ENCODE data around the gene ARHGEF10L.

The ARHGEF10L gene

DNA sequence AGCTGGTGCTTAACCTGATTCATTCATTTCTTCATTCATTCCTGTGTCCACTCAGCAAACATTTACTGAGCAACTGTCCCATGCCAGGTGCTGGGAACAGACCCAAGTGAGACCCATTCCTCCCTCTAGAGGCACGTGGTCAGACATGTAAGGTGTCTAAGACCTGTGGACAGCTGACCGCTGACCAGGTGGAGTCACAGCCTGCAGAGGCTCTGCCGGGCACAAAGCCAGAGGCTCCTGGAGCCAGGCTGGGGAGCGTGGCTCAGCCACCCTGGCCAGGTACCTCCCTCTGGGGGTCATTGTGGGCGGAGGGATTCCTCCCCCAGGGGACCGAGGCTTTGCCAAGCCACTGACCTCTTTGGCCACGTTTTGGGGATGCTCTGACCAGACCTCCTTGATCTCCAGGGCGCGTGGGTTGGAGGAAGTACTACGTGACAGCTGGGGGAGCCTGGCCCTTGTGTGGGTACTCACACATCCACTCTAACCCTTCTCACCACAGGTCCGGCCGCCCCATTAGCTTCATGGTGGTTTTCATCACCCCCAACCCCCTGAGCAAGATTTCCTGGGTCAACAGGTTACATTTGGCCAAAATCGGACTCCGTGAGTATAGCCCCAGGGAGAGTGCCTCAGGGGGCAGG, 100.3 kb downstream of the ARHGEF10L start:
- no peak for DNase-seq

DNA sequence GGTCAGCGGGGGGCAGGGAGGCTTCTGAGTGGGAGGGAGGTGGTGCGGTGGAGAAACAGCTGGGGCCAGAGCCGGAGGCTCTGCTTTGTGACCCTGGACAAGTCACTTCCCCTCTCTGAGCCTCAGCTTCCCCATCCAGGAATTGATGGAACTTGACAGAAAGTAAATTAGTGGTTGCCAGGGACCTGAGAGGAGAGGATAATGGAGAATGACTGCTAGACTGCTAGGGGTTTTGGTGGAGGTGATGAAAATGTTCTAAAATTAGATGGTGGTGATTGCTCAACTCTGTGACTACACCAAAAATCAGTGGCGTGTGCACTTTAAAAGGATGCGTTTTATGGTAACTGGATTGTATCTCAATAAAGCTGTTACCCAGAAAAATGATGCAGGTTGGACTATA, 100.9 kb downstream of the ARHGEF10L start:
- no peak for DNase-seq

DNA sequence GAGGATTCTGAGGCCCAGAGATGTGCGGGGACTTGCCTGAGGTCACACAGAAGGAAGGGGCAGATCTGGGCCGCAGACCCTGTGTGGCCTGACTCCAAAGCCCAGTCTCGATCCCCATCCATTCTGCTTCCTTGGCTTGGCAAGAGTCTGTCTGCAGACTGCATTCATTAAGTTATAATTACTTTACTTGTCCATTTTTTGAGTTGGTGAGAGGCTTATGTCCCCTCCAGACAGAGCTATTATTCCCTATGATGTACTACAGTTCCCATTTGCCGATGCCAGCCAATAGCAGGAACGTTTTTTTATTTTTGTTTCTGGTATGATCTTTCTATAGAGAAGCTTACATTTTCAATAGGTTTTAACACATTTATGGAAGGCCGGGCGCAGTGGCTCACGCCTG, 101.5 kb downstream of the ARHGEF10L start:
- no peak for DNase-seq

DNA sequence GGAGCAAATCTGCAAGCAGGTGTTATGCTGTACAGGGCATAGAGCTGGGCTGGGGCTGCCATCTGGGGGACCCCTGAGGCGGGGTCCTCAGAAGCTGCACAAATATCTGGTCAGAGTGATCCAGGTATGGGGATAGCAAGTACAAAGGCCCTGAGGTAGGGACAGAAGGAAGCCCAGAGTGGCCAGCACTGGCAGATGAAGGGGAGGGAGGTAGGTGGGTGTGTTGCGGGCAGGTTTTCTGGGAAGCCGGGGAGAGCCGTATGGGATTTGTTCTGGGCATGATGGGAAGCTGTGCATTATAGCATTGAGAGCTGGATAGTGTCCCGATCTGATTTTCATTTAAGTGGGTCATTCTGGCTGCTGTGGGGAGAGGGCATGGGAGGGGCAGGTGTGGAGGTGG, 102.7 kb downstream of the ARHGEF10L start:
- DNase-seq = no peak

DNA sequence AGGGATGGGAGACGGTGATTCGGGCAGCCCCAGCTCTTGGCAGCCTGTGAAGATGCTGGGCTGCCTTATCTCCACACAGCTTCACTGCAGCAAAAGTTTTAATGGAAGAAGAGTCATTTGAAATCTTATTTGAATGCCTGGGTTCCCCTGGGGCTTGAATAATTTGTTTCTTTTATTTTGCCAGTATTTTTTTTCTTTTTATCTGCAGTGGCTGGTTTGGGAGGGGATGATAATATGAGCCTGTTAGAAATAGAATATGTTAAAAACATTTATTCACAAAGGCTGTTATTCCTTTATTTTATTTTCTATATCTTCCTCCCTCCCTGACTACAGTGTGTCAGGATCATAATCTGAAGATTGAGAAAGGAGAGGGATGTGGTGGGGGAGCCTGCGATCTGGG, 103.4 kb downstream of the ARHGEF10L start:
- DNase-seq = no peak

DNA sequence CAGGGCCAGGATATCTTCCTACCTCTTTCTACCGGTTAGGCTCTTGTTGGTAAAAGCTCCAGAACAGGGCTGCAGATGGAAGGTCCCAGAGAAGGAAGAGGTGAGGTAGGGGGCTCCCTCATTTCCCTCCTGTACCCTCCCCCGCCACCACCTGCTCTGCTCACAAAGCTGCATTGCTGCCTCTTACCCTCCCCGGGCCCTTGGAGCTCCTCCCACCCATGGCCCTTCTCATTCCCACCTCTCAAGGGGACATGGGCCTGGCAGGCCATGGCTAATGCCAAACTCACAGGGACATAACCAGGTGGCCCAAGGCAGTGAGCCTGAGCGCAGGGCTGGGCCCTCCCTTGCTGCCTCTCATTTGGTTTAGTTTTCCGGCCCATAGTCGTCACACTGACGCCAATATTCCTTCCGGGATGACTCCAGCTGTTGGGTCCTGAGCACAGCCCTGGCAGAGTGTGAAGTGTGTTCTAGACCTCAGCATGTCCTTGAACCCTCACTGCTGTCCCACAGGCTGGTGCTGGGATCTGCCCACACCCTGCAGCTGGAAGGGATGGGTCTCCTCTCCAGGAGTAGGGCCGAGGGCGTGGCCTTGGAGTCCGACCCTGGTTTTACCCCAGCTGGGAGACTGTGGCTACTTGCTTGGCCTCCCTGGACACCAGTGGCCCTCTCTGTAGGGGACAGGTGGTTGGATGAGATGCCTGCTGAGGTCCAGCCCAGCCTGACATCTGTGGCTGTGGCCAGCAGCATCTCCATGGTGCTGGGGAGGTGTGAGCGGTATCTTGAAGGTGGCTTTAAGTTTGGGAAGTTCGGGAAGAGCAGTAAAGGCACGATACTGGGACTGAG, 104.6 kb downstream of the ARHGEF10L start:
- no peak for DNase-seq

DNA sequence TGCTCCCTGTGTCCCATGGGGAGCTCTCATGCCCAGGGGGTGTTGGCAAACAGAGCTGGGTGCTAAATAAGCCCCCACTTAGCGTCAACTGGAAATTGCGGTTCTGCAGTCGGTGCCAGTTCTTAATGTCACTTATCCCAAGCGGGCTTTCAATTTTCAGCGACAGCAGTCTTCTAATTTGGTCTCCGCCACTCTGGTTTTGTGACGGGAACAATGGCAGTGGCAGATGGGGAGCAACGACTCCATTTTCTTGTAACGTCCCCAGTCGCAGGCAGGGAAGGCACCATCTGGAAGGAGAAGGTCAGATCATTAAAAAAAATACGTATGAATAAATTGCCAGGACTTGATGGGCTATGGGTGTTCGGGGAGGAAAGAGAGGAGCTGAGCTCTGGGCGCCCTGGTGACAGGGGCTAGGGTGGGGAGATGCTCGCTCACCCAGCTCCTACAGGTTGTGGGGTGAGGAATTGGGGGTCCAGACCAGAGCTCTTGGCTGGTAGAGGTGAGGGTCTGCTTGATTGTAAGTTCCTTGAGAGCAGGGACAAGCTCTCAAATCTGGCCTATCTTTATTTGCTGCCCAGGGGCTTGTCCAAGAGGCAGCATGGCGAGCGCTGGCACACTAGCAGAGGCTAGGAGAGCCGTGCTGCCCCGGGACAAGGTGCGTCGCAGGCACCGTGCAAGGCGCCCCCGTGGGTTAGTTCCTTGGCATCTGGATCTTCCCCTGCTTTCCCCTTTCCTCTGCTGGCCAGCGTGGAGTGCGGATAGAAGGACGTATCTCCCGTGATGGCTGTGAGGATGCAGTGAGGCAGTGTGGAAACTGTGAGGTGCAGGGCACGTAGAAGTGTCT, 105.8 kb downstream of the ARHGEF10L start:
- DNase-seq = no peak

DNA sequence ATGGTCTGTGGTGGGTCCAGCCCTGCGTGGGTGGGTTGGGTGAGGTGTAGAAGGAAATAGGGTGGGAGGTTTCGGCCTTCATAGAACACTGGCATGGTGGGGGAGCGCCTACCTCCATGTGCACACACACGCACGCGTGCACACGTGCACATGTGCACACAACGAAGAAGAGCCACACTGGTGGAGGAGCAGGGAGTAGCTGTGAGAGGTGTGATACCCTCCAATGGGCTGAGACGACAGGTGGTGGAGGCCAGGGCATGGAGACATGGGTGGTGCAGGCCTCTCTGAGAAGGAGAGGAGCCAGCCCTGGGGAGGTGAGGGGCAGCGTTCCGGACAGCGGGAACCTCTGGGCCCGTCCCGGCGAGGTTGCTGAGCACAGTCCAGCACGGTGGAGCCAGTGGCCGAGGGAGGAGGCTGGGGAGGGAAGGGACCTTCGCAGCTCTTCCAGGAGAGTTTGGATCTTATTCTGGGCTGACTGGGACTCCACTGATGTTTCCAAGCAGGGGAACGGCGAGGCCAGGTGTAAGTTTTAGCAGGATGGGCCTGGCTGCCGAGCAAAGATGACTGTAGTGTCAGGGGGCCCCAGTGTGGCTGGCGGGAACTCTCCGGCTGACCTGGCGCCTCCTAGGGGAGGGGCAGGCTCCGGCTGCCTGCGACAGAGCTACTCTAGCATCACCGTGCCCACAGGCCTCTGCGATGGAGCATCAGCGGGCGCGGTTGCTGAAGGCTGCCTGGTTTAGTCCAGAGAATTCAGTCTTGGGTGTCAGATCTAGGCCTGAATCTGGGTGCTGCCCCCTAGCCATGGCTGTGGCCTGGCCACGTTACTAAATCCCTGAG, 107.2 kb downstream of the ARHGEF10L start:
- no peak for DNase-seq

DNA sequence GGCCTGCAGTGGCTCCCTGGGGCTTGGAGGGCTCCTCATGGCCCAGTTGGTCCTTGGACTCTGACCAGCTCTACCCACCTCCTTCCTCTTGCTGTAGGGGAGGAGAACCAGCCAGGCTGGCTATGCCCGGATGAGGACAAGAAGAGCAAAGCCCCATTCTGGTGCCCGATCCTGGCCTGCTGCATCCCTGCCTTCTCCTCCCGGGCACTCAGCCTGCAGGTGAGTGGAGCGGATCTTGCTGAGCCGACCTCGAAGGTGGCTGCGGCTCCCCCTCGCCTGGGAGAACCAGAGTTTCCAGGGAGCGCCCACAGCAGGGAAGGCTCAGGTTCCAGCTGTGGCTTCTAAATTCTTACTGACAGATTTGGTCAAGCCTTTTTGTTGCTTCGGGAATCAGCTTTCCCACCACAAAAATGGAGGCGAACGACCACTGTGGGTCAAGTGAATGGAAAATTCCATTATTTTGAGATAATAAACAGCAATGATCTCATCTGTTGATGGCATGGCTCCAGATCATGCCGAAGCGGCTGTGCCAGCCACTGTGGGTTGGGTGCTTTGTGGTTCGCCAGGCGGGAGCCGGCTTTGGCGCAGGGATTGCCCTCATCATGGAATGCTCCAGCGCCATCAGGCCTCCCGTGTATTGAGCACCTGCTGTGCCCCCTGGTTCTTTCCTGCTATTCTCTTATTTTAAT, 109.1 kb downstream of the ARHGEF10L start:
- no peak for DNase-seq

DNA sequence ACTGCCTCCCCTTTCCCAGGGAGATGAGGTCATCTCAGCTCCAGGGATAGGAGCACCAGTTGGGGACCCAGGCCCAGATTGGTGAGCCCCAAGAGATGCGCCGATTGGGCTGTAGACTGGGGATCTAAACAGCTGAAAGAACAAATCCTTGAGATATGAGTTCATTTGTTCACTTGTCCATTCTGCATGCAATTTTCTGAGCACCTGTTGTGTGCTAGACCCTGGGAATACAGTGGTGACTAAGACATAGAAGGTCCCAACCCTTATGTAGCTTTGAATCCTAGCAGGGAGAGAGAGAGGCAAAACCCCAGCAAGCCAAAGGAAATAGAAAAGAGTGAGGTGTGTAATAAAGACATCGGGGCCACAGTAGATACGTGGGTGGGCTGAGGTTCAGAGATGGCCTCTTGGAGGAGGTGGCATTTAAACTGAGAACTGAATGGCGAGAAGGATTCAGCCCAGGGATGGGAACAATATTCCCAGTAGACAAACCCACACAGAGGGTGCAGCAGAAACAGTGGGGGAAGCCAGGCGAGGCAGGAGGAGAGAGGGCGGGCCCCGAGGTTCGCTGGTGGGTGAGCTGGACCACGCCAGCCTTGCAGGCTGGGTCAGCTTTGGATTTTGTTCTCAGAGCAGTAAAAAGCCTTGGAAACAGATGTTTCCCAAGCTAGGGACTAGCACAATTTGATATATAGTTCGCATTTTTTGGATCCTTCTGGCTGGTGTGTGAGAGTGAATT, 110.0 kb downstream of the ARHGEF10L start:
- DNase-seq = no peak

DNA sequence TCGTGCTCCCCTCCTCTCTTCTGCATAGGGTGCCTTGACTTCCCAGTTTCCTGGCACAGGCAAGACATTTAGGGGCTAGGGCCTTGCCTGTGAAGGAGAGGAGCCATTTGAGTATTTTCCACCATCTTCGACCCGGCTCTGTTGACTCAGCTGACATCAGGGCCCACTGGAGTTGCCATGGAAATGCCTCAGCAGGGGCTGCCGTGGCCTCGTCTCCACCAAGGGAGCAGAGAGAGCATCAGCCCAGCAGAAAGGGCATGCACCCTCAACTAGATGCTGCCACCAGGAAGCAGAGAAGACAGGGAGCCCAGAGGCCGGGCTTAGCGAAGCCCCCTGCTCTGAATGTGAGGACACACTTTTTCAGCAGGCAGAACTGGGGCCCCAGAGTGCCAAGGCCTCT, 113.8 kb downstream of the ARHGEF10L start:
- no peak for DNase-seq

DNA sequence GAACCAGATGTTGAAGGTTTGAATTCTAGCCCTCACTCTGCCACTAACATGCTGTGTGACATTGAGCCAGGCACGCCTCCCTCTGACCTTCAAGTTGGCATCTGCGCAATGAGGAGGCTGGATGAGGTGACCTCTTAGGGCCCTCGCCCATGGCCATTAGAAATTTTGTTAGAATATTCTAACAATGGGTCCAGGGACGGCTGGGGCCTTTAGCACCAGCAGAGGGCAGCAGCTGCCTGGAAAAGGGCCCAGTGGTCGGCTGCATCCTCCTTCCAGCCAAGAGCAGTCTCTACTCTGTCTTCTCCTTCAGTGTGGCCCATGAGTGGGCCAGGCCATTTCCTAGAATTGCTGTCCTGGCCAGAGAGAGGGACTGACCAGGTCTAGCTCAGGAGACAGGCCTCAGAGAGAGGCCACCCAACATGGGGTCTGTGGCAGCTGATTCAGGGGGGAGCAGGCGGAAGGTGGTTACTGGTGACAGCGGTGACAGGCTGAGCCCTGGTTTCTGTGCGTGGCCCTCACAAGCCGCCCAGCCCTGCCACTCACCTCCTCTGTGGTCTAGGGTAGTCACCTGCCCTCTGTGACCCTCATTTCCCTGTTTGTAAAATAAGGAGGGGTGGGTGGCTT, 114.3 kb downstream of the ARHGEF10L start:
- no peak for DNase-seq

DNA sequence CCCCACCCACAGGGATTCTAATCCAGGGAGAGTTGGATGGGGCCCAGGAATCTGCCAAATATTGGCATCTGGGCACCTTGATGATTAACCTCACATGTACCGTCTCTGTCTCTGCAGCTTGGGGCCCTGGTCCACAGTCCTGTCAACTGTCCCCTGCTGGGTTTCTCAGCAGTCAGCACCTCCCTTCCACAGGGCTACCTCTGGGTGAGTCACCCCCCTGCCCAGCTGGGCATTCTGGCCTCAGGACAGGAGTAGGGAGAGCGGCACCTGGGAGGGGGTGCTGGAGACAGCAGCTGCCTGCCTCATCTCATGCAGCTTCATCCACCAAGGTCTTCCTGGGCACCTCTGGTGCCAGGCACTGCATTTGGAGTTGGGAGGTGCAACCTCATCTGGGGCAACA, 115.0 kb downstream of the ARHGEF10L start:
- DNase-seq = no peak

DNA sequence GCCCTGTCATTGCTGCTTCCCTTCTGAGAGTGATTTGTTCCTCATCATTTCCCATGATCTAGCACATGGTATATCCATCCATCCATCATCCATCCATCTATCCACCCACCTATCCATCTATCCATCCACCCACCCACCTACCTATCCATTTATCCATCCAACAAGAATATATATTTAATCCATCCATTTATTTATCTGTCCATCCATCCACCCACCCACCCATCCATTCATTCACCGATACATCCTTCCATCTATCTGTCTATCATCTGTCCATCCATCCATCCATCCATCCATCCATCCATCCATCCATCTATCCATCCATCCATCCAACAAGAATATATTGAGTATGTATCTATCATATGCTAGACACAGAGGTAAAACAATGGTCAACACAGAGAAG, 115.7 kb downstream of the ARHGEF10L start:
- DNase-seq = no peak

DNA sequence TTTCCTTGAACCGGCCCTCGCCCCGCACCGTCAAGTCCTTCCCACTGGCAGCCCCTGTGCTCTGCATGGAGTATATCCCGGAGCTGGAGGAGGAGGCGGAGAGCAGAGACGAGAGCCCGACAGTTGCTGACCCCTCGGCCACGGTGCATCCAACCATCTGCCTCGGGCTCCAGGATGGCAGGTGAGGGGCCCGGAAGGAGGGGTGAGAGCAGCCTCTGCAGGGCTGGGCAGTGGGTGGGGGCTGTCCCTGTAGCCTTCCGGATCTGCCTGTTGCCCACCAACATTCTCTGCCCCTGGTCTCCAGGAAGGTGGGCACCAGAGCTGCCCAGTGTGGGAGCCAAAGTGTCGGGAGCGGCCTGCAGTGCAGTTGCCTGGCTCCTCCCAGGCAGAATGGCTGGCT, 116.4 kb downstream of the ARHGEF10L start:
- DNase-seq = no peak

DNA sequence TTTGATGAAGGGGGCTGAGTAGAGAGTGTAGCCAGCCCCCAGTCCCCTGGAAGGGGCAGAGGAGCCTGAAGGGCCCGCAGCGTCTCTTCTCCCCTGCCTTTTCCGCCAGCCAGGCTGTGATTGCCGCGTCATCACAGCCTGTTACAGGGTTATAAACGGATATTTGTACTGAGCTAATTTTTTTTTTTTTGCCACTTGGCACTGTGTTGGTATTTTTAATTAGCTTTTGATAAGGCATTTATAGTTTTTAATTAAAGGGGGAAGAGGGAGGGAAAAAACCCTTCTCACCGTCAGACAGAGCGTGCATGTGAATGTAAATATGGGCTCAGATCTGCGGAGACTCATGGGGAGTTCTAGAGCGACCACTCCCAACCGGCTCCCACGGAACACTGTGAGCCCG, 117.9 kb downstream of the ARHGEF10L start:
- no peak for DNase-seq

DNA sequence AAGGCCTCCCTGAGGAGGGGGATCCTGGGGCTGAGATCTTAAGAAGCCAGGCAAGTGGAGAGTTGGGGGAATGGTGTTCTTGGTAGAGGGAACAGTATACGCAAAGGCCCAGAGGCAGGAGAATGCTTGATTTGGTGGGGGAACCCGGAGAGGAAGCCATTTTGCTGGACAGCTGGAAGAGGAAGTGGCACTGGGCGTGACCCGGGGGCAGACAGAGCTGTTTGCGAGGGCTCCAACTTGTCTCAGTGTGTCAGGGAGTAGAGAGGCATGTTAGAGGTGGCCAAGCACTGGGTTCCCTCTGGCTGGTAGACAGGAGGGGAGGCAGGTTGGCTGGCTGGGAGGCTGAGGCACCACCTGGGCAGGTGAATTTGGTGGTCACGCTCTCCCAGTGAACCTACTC, 119.3 kb downstream of the ARHGEF10L start:
- no peak for DNase-seq

DNA sequence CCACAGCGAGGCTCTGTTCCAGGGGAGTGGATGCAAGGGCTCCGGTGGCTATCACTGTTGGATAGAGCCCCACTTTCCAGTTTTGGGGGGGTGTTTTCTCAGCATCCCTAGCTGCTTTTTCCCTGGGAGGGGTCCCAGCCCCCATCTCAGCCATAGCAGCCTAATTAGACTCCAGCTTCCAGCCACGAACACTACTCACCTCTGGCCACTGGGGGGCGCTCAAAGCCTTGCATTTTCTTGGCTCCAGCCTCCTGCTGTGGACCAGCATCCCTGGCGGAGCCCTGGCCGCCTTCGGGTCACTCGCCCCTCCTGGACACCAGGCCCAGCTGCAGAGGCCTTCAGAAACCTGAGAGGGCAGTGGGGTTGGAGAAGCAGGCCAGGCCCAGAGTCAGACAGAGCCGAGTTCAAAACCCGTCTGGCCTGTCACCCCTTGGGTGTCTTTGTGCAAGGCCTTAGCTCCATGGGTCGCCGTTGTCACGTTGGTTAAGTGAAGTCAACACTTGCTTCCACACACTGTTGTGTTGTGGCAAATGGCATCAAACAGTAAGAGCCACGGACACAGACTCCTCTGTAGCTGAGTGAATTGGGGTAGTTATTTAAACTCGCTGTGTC, 122.2 kb downstream of the ARHGEF10L start:
- DNase-seq = no peak

DNA sequence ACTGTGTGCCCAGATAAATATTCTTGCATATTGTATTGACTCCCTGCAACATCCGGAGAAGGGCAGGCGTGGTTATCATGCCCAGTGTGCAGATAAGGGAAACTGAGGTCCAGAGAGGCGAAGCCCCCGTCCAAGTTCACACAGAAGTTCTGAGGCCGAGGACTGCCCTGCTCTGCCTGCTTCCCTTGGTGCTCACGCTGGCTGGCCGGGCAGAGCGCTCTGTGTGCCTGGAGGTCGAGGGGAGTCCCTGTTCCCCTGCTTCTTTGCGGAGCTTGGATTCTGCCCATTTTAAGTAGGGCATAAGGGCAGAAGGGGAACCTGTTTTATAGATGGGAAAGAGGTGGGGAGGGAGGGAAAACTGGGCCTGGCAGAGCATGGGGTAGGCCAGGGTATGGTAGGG, 122.8 kb downstream of the ARHGEF10L start:
- DNase-seq = no peak

DNA sequence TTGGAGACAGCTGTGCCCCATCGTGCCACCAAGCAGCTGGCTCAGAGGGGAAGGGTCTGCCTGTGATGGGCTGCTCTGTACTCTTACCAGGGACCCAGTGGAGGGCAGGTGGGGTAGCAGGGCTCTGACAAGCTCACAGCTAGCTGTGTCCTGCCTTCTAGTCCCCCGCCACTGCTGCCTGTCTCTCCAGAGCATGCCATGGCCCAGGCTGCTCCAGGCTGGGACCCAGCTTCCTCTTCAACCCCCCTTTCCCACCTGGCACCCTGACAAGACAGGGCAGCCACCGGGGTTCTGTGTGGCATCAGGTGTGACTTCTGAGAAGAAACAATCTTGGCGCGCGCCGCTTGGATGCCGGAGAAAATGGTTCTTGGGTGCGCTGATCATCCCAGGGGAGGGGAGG, 123.3 kb downstream of the ARHGEF10L start:
- no peak for DNase-seq

DNA sequence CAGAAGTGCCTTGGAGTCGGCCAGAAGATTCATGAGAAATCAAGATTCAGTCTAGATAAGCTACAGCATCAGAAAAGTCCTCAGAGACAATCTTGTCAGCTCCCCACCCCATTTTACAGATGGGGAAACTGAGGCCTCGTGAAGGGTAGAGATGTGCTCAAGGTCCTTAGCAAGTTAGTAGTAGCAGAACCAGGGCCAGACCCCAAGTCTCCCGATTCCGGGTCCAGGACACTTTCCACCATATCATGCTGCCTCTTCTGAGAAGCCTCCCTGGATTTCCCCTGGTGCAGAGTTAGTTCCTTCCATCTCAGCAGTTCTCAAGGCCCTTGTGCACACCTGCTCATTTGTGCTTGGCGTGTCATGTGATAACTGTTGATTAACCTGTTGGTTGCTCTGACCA, 124.1 kb downstream of the ARHGEF10L start:
- DNase-seq = no peak
